CD4-positive, CD25-positive, alpha-beta regulatory T cell (primary cell): ENCODE results near the gene CACNA1G. TPM values are rescaled to one million over a fixed set of nuclear protein-coding genes. Genes with fewer than 3 reads are reported as not detected.

Experiments used
- ATAC-seq, 2 donors: fragments of 150-1000 bp; cut with Tn5 transposase; one replicate each; pipeline ENCODE4 v1.10.0; 2021; ENCODE audit warnings: low read depth in 2 of 2, moderate number of reproducible peaks in 2 of 2, moderate library complexity in 1 of 2
- DNase-seq, 3 donors: peaks; one replicate each; pipeline versions ENCODE4 v3.0.0 to v3.0.0-alpha.2; 2012 to 2022; ENCODE audit warnings: mixed read lengths in 1 of 3
- H3K27ac ChIP-seq: one replicate; pipeline ENCODE4 v1.7.0; 2013; ENCODE audit warnings: mild to moderate bottlenecking, low read length; ENCODE audit not compliant: insufficient read depth, poor library complexity, severe bottlenecking
- H3K27me3 ChIP-seq: one replicate; pipeline ENCODE4 v1.7.0; 2013; ENCODE audit warnings: low read length; ENCODE audit not compliant: control insufficient read depth, insufficient read depth
- H3K36me3 ChIP-seq: one replicate; pipeline ENCODE4 v1.7.0; 2013; ENCODE audit warnings: mild to moderate bottlenecking, low read length, moderate library complexity; ENCODE audit not compliant: control insufficient read depth, insufficient read depth
- H3K4me1 ChIP-seq: 2 replicates; pipeline ENCODE4 v1.7.0; 2013; ENCODE audit warnings: mild to moderate bottlenecking, low read length; ENCODE audit not compliant: insufficient read depth, control insufficient read depth, poor library complexity, severe bottlenecking
- H3K4me3 ChIP-seq: one replicate; pipeline ENCODE4 v1.7.0; 2013; ENCODE audit warnings: low read depth, mild to moderate bottlenecking, low read length, moderate library complexity
- H3K9me3 ChIP-seq, 2 experiments: 1 replicate in 1 of 2; 2 replicates in 1 of 2; pipeline ENCODE4 v1.7.0; 2013; ENCODE audit warnings: low read length in 2 of 2, mild to moderate bottlenecking in 1 of 2, moderate library complexity in 1 of 2; ENCODE audit not compliant: control insufficient read depth in 2 of 2
- H3K27ac Mint-ChIP-seq, 3 donors: one replicate each; pipeline ENCODE4 v1.8.0; 2020 to 2022; ENCODE audit warnings: mild to moderate bottlenecking in 3 of 3, mixed read lengths in 3 of 3, moderate library complexity in 2 of 3
- H3K27me3 Mint-ChIP-seq: one replicate; pipeline ENCODE4 v1.8.0; 2022; ENCODE audit warnings: mild to moderate bottlenecking, mixed read lengths
- H3K36me3 Mint-ChIP-seq: one replicate; pipeline ENCODE4 v1.8.0; 2020; ENCODE audit warnings: mixed read lengths
- H3K4me1 Mint-ChIP-seq, 4 donors: one replicate each; pipeline ENCODE4 v1.8.0; 2020 to 2022; ENCODE audit warnings: mixed read lengths in 4 of 4, mild to moderate bottlenecking in 1 of 4
- H3K4me3 Mint-ChIP-seq, 4 donors: one replicate each; pipeline ENCODE4 v1.8.0; 2020 to 2022; ENCODE audit warnings: mild to moderate bottlenecking in 4 of 4, mixed read lengths in 4 of 4, moderate library complexity in 3 of 4
- H3K9me3 Mint-ChIP-seq, 7 donors: one replicate each; pipeline ENCODE4 v1.8.0; 2020 to 2022; ENCODE audit warnings: mixed read lengths in 7 of 7, mild to moderate bottlenecking in 3 of 7, moderate library complexity in 2 of 7
- polyA plus RNA-seq, 4 donors: library from polyadenylated mRNA; unstranded; fragments of 300-500 nt; fragmentation: Illumina TruSeq; gene quantifications; one replicate each; pipeline ENCODE4 v1.2.3, GENCODE V29; 2021
- total RNA-seq: library from RNA; stranded (reverse); gene quantifications from one replicate; pipeline ENCODE4 v1.2.3, GENCODE V29; 2022

Gene CACNA1G
- total and polyA plus RNA-seq, 5 donors from 2014 or later: 0.05 TPM; not detected in 4

DNA sequence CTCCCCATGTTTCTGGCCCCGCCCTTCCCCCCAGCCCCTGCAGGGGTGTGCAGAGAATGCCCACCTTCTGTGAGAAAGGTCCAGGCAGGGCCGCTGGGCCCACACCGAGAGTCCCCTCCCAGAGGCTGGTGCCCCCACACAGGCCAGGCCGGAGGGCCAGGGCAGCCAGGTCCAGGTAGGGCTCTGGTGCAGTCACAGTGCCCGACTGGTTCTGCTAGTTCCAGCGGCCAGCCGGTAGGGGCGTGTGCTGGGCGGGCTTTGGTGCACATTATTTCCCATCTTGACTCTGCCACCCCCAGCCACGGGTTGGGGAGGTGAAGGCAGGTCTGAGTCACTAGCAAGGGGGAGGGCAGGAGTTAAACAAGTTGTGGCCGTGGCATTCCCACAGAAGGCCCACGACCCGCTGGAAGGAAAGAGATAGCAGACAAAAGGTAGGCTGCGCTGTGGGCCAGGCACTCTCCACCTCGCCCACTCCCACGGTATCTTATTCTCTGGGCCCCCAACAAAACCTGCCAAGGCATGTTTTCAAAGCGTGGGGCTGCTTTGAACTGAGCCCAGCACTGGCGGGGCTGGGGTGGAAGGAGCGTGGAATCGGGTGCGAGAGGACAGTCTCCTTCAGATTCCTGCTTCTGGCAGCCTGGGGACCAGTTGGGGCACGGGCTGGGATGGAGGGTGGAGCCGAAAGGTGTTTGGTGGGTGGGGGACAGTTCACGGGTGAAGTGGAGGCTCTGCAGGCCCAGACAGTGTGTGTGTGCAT is 26.1 kb upstream of the CACNA1G start:
- no peaks in the 10 kb centered on the region for H3K9me3 ChIP-seq
- H3K4me3 ChIP-seq: no peak overlapping the region
- peaks cover 0 to 20% (median 3%) of the 10 kb centered on the region in 4 donors for H3K4me1 Mint-ChIP-seq
- peaks cover 14% of the 10 kb centered on the region for H3K27me3 ChIP-seq
- peaks cover 0 to 4% (median 0%) of the 10 kb centered on the region in 7 donors for H3K9me3 Mint-ChIP-seq
- no peaks in the 10 kb centered on the region for H3K36me3 ChIP-seq
- ATAC-seq: peak in 1 of 2 donors; percentile 45
- no peak for DNase-seq
- H3K36me3 Mint-ChIP-seq: no peaks in the 10 kb centered on the region
- peaks cover 12% of the 10 kb centered on the region for H3K4me1 ChIP-seq
- H3K27me3 Mint-ChIP-seq: peaks cover 69% of the 10 kb centered on the region
- no peak overlapping the region for H3K27ac ChIP-seq
- H3K4me3 Mint-ChIP-seq: no peak overlapping the region
- H3K27ac Mint-ChIP-seq: no peak overlapping the region

DNA sequence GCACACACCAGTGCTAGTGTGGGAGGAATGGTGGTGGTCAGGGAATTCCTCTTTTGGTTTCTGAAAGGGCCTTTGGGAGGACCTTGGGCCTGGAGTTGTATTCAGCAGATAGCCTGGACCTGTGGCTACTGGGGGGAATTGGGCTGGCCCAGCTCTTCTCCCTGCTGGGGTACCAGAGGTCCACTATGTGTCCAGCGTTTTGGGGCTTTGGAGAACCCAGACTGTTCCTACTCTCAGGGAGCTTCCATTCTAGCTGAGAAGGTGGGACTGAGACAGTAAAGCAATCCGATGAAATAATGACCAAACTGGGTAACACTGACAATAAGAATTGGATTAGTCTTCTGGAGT is 25.6 kb upstream of the CACNA1G start:
- Histone ChIP-seq H3K4me1 (peaks cover 12% of the 10 kb centered on the region), H3K4me3 (no peak overlapping the region), H3K27ac (no peak overlapping the region), H3K36me3 (no peaks in the 10 kb centered on the region), H3K9me3 (no peaks in the 10 kb centered on the region), H3K27me3 (peaks cover 10% of the 10 kb centered on the region)
- DNase-seq: no peak
- H3K4me3 Mint-ChIP-seq: no peak overlapping the region
- ATAC-seq: no peak
- peaks cover 63% of the 10 kb centered on the region for H3K27me3 Mint-ChIP-seq
- peaks cover 0 to 4% (median 0%) of the 10 kb centered on the region in 7 donors for H3K9me3 Mint-ChIP-seq
- H3K27ac Mint-ChIP-seq: no peak overlapping the region
- H3K36me3 Mint-ChIP-seq: no peaks in the 10 kb centered on the region
- H3K4me1 Mint-ChIP-seq: peaks cover 0 to 20% (median 3%) of the 10 kb centered on the region in 4 donors

DNA sequence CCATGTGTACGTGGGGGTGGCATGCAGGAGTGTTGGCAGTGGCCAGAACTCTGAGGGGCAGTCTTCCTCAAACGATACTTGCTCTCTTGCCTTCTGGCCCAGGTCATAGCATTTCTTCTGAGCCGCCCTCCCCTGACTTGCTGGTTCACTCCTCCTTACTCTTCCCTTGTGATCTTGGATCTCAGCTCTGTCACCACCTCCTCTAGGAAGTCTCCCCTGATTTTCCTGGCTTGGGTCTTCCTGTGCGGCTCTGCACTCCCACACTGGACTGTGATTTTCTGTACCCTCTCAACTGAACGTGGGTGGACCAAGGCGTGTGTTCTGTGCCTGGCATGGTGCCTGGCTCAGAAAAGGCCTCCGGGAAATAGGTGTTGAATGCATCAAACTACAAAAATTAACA is 25.1 kb upstream of the CACNA1G start:
- Mint-ChIP-seq H3K36me3 (no peaks in the 10 kb centered on the region), H3K4me3 (no peak overlapping the region), H3K4me1 (peaks cover 0 to 20% (median 3%) of the 10 kb centered on the region in 4 donors), H3K9me3 (peaks cover 0 to 4% (median 0%) of the 10 kb centered on the region in 7 donors), H3K27me3 (peaks cover 60% of the 10 kb centered on the region), H3K27ac (no peak overlapping the region)
- no peak for ATAC-seq
- Histone ChIP-seq H3K27ac (no peak overlapping the region), H3K36me3 (no peaks in the 10 kb centered on the region), H3K4me1 (peaks cover 12% of the 10 kb centered on the region), H3K4me3 (no peak overlapping the region), H3K9me3 (no peaks in the 10 kb centered on the region), H3K27me3 (peaks cover 10% of the 10 kb centered on the region)
- no peak for DNase-seq

DNA sequence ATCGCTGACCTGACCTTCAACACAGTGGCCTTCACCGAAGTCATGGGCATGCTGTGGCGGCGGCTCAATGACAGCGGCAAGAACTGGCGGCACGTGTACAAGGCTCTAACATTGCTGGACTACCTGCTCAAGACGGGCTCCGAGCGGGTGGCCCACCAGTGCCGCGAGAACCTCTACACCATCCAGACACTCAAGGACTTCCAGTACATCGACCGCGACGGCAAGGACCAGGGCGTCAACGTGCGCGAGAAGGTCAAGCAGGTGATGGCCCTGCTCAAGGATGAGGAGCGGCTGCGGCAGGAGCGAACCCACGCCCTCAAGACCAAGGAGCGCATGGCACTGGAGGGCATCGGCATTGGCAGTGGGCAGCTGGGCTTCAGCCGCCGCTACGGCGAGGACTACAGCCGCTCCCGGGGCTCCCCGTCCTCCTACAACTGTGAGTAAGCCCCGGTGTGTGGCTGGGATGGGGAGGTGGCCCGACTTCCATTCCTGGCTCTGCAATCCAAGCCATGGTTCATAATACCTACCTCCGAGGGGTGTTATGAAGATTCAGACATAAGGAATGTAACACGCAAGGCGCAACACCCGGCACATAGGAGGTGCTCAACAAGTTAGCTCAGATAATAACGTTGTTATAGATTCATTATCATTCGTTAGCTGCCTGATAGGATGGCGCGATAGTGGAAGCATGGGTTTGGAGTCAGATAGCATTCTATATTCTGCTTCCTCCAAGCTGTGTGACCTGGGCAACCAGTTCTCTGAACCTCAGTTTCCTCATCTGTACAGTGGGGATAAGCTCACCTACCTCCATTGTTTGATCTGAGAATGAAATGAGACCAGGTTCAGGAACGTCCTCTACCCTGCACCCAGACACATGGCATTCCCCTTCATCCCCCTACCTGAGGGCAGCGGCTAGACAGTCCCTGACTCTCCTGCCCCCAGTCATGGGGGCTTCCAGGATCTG is 23.6 kb upstream of the CACNA1G start:
- Histone ChIP-seq H3K27ac (no peak overlapping the region), H3K27me3 (peaks cover 6% of the 10 kb centered on the region), H3K9me3 (no peaks in the 10 kb centered on the region), H3K36me3 (no peaks in the 10 kb centered on the region), H3K4me3 (no peak overlapping the region), H3K4me1 (peaks cover 21% of the 10 kb centered on the region)
- H3K36me3 Mint-ChIP-seq: no peaks in the 10 kb centered on the region
- H3K27me3 Mint-ChIP-seq: peaks cover 44% of the 10 kb centered on the region
- ATAC-seq (no peak), DNase-seq (no peak)
- no peak overlapping the region for H3K27ac Mint-ChIP-seq
- peaks cover 0 to 3% (median 0%) of the 10 kb centered on the region in 7 donors for H3K9me3 Mint-ChIP-seq
- no peak overlapping the region for H3K4me3 Mint-ChIP-seq
- peaks cover 0 to 22% (median 3%) of the 10 kb centered on the region in 4 donors for H3K4me1 Mint-ChIP-seq

DNA sequence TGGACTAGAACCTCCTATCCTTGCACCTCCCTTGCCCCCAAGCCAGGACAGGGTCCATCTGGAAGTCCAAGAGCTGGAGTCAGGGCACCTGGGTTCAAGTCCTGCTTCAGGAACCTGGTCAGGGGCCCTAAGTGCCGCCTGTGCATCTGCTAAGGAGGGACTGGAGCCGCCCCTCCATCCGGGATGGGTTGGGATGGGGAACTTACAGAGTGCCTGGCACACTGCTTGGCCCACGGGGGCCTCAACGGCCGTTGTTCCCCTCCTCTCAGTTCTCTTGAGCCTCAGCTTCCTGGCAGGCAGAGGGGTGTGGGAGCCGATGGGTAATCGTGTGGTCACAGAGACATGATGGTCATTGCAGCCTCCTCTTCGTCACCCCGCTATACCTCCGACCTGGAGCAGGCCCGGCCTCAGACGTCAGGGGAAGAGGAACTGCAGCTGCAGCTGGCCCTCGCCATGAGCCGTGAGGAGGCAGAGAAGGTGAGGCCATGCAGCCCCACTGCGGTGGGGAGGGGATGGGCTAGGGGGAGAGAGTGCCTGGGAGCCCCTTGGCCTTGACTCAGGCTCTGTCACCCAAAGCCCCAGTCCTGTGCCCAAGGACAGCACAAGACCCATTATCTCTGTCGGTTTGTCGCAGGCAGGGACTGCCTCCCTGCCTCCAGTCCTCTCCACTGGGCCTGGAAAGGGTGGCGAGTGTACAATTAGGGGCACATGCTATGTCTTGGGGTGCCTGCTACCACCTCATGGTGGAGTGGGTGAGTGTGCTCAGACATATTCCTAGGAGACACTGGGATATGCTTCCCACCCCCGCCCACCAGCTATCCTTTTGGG is 22.6 kb upstream of the CACNA1G start:
- H3K27ac Mint-ChIP-seq: no peak overlapping the region
- Histone ChIP-seq H3K4me1 (peaks cover 20% of the 10 kb centered on the region), H3K36me3 (no peaks in the 10 kb centered on the region), H3K9me3 (no peaks in the 10 kb centered on the region), H3K27me3 (peaks cover 6% of the 10 kb centered on the region), H3K27ac (no peak overlapping the region), H3K4me3 (no peak overlapping the region)
- H3K27me3 Mint-ChIP-seq: peaks cover 37% of the 10 kb centered on the region
- H3K36me3 Mint-ChIP-seq: no peaks in the 10 kb centered on the region
- ATAC-seq: no peak
- H3K4me3 Mint-ChIP-seq: no peak overlapping the region
- peaks cover 0 to 26% (median 8%) of the 10 kb centered on the region in 4 donors for H3K4me1 Mint-ChIP-seq
- DNase-seq: no peak
- H3K9me3 Mint-ChIP-seq: peaks cover 0 to 3% (median 0%) of the 10 kb centered on the region in 7 donors

DNA sequence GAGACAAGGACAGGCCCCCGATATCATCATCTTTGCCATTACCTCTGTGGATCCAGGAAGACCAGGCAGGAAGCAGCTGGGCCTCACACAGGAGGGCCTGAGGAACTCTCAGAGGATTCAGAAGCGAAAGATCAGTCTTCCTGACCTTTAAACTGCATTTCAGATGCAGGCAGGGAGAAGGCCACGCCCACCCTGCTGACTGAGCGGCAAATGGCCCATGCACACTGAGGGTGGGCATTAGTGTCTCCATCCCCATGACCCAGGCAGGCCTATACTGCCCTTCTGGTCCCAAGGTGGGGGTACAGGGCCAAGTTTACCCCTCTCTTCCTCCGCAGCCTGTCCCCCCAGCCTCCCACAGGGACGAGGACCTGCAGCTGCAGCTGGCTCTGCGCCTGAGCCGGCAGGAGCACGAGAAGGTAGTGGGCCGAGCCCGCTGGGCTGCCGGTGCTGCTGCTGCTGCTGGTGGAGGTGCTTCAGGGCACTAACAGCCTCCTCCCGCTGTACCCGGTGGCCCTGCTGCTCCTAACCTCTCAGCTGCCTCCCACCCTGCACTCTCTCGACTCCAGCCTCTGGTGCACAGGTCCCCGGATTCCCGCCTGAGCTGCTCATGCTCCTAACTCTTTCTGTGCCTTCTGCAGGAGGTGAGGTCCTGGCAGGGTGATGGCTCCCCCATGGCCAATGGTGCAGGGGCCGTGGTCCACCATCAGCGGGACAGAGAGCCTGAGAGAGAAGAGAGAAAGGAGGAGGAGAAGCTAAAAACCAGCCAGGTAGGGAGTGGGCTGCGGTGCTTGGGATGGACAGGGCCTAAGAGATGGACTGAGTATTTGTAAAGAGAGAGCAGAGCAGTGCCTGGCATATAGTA is 21.7 kb upstream of the CACNA1G start:
- H3K4me1 Mint-ChIP-seq: peaks cover 0 to 19% (median 6%) of the 10 kb centered on the region in 4 donors
- H3K4me1 ChIP-seq: peaks cover 16% of the 10 kb centered on the region
- H3K9me3 ChIP-seq: no peaks in the 10 kb centered on the region
- no peaks in the 10 kb centered on the region for H3K36me3 Mint-ChIP-seq
- no peak overlapping the region for H3K4me3 Mint-ChIP-seq
- H3K9me3 Mint-ChIP-seq: peaks cover 0 to 3% (median 0%) of the 10 kb centered on the region in 7 donors
- DNase-seq (no peak), ATAC-seq (no peak)
- no peak overlapping the region for H3K27ac ChIP-seq
- H3K4me3 ChIP-seq: no peak overlapping the region
- no peak overlapping the region for H3K27ac Mint-ChIP-seq
- H3K27me3 ChIP-seq: peaks cover 3% of the 10 kb centered on the region
- H3K27me3 Mint-ChIP-seq: peaks cover 29% of the 10 kb centered on the region
- no peaks in the 10 kb centered on the region for H3K36me3 ChIP-seq
